Thoracic aorta (tissue), 2 donors: Measurements from ENCODE around the gene RALGAPA1. TPM values are rescaled to one million over a fixed set of nuclear protein-coding genes. Genes with fewer than 3 reads are reported as not detected.
"Not testable (repeated sequence)": the region's sequence is repeated elsewhere in the genome, so short reads cannot be mapped to it uniquely, and the experiment has no call there.

Experiments used
- ATAC-seq: fragments of 150-250 bp; one replicate; pipeline ENCODE4 v1.8.0; 2017; ENCODE audit warnings: low read depth; ENCODE audit not compliant: insufficient number of reproducible peaks, low FRiP score
- DNase-seq: peaks from one replicate; pipeline ENCODE4 v3.0.0-alpha.2; 2020; ENCODE audit warnings: low spot score
- H3K27ac ChIP-seq, 2 donors: fragments of 200-600 bp; sonication (generic); 1 replicate in 1 of 2; 2 replicates in 1 of 2; pipeline ENCODE4 v1.5.1; 2016; ENCODE audit warnings: mild to moderate bottlenecking in 2 of 2, moderate library complexity in 2 of 2
- H3K27me3 ChIP-seq: fragments of 200-600 bp; sonication (generic); replicated peaks from 2 replicates; pipeline ENCODE4 v1.6.0; 2016; ENCODE audit warnings: mild to moderate bottlenecking; ENCODE audit not compliant: insufficient read depth
- H3K36me3 ChIP-seq: fragments of 200-600 bp; sonication (generic); one replicate; pipeline ENCODE4 v1.5.1; 2016
- H3K4me1 ChIP-seq, 2 donors: fragments of 200-600 bp; sonication (generic); 1 replicate in 1 of 2; 2 replicates in 1 of 2; pipeline versions ENCODE4 v1.5.1 to v1.6.0; 2016; ENCODE audit warnings: low read depth in 2 of 2, mild to moderate bottlenecking in 1 of 2; ENCODE audit not compliant: control insufficient read depth in 1 of 2
- H3K4me3 ChIP-seq: fragments of 200-600 bp; sonication (generic); 2 replicates; pipeline ENCODE4 v1.5.1; 2016; ENCODE audit warnings: mild to moderate bottlenecking
- H3K9me3 ChIP-seq: fragments of 200-600 bp; sonication (generic); 2 replicates; pipeline ENCODE4 v1.5.1; 2016
- total RNA-seq, 2 donors: library from RNA; depleted of rRNA; stranded (reverse); fragments of >200 nt; gene quantifications; one replicate each; pipeline versions ENCODE4 v1.1.0 to v1.2.3, GENCODE V29; 2016
- TF ChIP-seq, protein P1 (sequence below): fragments of 200-600 bp; sonication (generic); IDR thresholded peaks from one replicate; pipeline ENCODE4 v1.5.1; 2019; ENCODE audit warnings: antibody characterized with exemption

The RALGAPA1 gene
- total RNA-seq, 2 donors from 2014 or later: 73.2 to 88.0 TPM

DNA sequence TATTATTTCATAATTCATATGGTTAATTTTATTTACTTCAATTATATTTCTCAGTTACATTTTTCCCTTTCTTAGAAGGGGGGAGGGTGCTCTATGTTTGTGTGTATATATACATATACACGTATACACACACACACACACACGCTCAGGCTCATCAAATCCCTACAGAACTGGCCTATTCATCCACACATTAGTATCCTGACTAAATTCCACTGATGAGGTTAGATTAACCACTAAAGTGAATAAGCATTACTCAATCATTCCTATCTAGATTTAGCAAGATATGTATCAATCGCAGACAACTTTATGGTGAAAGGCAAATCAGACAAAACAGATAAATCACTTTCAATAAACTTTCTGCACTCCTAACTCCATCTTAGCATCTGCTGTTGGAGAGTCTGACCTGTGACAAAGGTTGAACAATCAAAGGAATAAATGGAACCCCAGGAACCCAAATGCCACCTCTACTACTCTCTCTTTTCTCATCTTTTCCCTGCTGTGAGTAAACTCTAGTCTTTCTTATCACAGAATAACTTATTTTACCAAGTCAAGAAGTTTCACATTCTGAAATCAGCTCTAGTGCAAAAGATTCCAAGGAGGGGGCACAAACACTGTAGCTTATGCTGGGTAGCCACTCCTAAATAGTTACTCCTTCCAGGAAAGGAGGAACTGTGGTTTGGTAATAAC is 67.6 kb downstream of the RALGAPA1 start:
- no peaks in the 10 kb centered on the region for H3K9me3 ChIP-seq
- TF ChIP-seq, protein P1, sequence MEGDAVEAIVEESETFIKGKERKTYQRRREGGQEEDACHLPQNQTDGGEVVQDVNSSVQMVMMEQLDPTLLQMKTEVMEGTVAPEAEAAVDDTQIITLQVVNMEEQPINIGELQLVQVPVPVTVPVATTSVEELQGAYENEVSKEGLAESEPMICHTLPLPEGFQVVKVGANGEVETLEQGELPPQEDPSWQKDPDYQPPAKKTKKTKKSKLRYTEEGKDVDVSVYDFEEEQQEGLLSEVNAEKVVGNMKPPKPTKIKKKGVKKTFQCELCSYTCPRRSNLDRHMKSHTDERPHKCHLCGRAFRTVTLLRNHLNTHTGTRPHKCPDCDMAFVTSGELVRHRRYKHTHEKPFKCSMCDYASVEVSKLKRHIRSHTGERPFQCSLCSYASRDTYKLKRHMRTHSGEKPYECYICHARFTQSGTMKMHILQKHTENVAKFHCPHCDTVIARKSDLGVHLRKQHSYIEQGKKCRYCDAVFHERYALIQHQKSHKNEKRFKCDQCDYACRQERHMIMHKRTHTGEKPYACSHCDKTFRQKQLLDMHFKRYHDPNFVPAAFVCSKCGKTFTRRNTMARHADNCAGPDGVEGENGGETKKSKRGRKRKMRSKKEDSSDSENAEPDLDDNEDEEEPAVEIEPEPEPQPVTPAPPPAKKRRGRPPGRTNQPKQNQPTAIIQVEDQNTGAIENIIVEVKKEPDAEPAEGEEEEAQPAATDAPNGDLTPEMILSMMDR: no peak
- no peaks in the 10 kb centered on the region for H3K27me3 ChIP-seq
- no peaks in the 10 kb centered on the region for H3K4me1 ChIP-seq
- H3K36me3 ChIP-seq: peaks cover 7% of the 10 kb centered on the region
- no peak overlapping the region for H3K27ac ChIP-seq
- no peak for ATAC-seq
- H3K4me3 ChIP-seq: no peak overlapping the region
- no peak for DNase-seq

DNA sequence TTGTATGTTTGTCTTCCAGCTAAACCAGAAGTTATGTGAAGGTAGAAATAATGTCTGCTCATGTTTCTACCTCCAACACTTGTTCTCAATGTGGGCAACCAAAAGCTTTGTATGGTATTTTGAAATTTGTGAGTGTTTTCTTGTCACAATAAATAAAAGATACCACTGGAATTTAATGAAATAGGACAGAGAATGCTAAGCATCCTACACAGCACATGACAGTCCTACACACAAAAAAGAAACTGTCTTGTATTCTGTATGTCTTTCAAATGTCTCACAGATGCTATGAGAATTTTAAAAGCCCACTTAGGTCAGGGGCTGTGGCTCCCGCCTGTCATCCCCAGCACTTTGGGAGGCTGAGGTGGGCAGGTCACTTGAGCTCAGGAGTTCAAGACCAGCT is 68.9 kb downstream of the RALGAPA1 start:
- Histone ChIP-seq H3K27me3 (no peaks in the 10 kb centered on the region), H3K36me3 (peaks cover 7% of the 10 kb centered on the region), H3K9me3 (no peaks in the 10 kb centered on the region), H3K27ac (no peak overlapping the region), H3K4me3 (no peak overlapping the region), H3K4me1 (no peaks in the 10 kb centered on the region)
- TF ChIP-seq, protein P1: no peak
- DNase-seq (no peak), ATAC-seq (no peak)

DNA sequence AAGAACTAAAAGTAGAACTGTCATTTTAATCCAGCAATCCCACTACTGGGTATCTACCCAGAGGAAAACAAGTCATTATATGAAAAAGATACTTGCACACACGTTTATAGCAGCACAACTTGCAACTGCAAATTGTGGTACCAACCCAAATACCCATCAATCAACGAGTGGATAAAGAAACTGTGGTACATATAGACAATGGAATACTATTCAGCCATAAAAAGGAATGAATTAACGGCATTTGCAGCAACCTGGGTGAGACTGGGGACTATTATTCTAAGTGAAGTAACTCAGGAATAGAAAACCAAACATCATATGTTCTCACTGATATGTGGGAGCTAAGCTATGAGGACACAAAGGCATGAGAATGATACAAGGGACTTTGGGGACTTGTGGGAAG is 73.9 kb downstream of the RALGAPA1 start:
- H3K36me3 ChIP-seq, ATAC-seq, DNase-seq, H3K27me3 ChIP-seq, H3K4me1 ChIP-seq, H3K4me3 ChIP-seq, H3K9me3 ChIP-seq, H3K27ac ChIP-seq: not testable (repeated sequence)

DNA sequence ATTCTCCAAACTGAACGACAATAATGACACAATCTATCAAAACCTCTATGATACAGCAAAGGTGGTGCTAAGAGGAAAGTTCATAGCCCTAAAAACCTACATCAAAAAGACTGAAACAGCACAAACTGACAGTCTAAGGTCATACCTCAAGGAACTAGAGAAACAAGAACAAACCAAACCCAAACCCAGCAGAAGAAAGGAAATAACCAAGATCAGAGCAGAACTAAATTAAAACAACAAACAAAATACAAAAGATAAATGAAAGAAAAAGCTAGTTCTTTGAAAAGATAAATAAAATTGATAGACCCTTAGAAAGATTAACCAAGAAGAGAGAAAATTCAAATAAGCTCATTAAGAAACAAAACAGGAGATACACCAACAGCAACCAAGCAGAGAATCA is 75.6 kb downstream of the RALGAPA1 start:
- not testable (repeated sequence) for H3K4me1 ChIP-seq, DNase-seq, ATAC-seq, H3K27ac ChIP-seq, H3K9me3 ChIP-seq, H3K27me3 ChIP-seq, H3K4me3 ChIP-seq, H3K36me3 ChIP-seq

DNA sequence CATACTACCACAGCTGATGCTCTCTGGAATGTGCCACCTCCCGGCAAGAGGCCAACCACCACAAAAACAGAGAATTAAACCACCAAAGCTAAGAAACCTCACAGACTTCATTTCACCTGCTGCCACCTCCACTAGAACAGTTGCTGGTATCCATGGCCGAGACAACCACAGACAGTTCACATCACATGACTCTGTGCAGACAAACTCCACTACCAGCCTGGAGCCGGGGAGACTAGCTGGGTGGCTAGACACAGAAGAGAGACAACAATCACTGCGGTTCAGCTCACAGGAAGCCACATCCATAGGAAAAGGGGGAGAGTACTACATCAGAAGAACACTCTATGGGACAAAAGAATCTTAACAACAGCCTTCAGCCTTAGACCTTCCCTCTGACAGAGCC is 78.2 kb downstream of the RALGAPA1 start:
- ATAC-seq: no peak
- TF ChIP-seq, protein P1: no peak
- Histone ChIP-seq H3K36me3 (peaks cover 9% of the 10 kb centered on the region), H3K27me3 (no peaks in the 10 kb centered on the region), H3K27ac (no peak overlapping the region), H3K4me3 (no peak overlapping the region), H3K4me1 (no peaks in the 10 kb centered on the region), H3K9me3 (no peaks in the 10 kb centered on the region)
- no peak for DNase-seq

DNA sequence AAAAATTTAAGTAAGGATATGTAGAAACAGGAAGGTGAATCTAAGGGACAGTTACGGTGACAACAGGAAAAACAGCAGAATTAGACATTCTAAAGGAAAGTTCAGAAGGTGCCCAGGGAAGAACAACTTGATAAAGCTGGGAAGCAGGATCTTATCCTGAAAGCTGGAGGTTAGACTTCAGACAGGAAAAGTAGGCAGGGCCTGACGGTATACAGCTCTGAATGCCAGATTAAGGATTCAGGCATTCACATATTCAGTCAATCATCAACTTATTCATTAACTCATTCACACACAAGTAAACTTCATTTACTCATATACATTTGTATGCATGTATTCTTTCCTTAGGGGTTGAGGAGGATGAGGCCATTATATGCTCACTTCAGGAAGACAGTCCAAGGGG is 81.3 kb downstream of the RALGAPA1 start:
- no peak for DNase-seq
- Histone ChIP-seq H3K4me1 (no peaks in the 10 kb centered on the region), H3K4me3 (no peak overlapping the region), H3K27me3 (no peaks in the 10 kb centered on the region), H3K9me3 (no peaks in the 10 kb centered on the region), H3K27ac (no peak overlapping the region), H3K36me3 (peaks cover 5% of the 10 kb centered on the region)
- ATAC-seq: no peak
- TF ChIP-seq, protein P1: no peak
